Activated T-helper 9 cell treated with anti-CD3 and anti-CD28 coated beads, Interleukin-2, amount 50 U/mL, for 16 hours (primary cell): Measurements from ENCODE around the gene APOBEC3C.
"Not testable (repeated sequence)": the region's sequence is repeated elsewhere in the genome, so short reads cannot be mapped to it uniquely, and the experiment has no call there.

Experiments
- DNase-seq: peaks from one replicate; pipeline ENCODE4 v3.0.0-alpha.2; 2020; ENCODE audit warnings: low read depth

Gene APOBEC3C

DNA sequence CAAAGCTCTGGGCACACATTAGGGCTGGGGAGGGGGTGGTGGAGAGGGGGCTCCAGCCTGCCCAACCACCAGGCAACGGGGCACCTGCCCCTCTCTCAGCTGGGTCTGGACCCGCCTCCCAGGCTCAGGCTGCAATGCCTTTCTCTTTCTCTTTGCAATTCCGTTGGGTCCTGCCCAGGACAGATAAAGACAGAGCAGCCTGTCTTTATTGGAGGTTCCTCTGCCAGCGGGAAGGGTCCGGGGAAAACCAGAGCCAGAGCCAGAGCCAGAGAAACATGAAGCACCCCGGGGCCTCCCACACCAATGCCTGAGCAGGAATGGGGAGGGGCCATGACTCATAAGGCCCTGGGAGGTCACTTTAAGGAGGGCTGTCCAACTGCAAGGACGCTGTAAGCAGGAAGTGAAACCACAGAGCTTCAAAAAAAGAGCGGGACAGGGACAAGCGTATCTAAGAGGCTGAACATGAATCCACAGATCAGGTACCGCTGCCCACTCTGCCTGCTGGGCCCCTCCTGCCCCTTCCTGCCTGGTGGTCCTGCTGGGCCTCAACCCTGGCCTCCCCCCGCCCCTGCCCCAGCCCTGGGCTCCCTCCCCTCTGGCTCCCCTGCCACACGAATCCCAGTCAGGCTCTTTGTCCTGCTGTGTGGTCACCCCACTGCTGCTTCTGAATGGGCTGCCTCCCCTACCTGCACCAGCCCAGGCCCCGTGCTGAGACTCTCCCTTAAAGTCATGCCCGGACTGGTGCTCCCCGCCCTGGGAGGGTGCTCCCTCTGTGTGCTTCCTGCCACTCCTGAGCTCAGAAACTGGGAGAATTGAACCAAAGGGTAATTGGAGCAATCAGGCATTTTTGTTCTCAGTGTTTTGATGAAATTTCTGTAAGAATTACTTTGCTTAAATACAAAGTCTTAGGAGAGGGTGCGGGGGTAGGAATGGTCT is 31.8 kb upstream of the APOBEC3C start, which contains the start of gene APOBEC3B:
Gene APOBEC3B, plus strand, starts transcription at position 356 of the 936 bp plus-strand sequence. Its CDS starts 107 bp downstream, at position 463.
- peak; percentile 56 for DNase-seq

- DNase-seq = no peak
These were observed 29.8 kb upstream of the APOBEC3C start for GRCh38 chr22:38984224-38984623.

GRCh38 chr22:38984784-38985757 is 29.0 kb upstream of the APOBEC3C start:
- DNase-seq = peak; percentile 80

GRCh38 chr22:38986629-38987028 is 27.4 kb upstream of the APOBEC3C start:
- DNase-seq = no peak

DNA sequence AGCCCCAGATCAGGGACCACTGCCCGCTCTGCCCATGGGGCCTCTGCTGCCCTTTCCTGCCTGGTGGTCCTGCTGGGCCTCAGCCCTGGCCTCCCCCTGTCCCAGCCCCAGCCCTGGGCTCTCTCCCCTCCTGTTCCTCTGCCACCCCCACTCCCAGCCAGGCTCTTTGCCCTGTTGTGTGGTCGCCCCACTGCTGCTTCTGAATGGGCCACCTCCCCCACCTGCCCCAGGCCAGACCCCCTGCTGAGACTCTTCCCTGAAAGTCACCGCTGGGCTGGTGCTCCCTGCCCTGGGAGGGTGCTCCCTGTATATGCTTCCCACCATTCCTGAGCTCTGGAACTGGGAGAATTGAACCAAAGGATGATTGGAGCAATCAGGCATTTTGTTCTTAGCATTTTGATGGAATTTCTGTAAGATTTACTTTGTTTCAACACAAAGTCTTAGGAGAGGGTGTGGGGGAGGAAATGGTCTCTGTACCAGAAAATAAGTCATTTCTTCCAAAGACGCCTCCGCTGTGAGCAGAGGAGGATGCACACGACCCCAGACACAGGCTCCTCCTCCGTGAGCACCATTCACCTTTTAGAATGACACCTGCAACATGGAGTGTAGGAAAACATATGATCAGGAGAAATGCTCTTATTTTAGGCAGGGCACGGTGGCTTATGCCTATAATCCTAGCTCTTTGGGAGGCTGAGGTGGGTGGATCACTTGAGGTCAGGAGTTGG is 26.7 kb upstream of the APOBEC3C start:
- DNase-seq = no peak

- DNase-seq = peak; percentile 16
These were observed 24.6 kb upstream of the APOBEC3C start for GRCh38 chr22:38989466-38989865.

- DNase-seq = not testable (repeated sequence)
These were observed 21.1 kb upstream of the APOBEC3C start for GRCh38 chr22:38992871-38993371.

DNA sequence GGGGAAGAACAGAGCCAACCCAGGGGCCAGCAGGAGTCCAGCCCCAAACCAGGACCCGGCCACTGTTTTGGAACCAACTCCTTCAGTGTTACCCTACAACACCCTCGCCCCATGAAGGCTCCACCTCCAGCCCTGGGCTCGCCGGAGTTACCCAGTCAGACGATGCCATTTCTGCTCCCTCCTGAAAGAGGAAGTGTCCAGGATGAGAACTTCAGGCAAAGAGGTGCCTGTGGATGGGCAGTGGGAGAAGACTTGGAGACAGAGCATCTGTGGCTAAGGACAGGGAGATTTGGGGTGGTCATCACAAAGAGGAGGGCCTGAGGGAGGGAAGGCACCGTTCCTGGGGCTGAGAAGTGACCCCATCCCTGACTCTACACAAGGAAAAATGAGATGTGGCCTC is 18.0 kb upstream of the APOBEC3C start:
- DNase-seq = no peak

GRCh38 chr22:38997518-38997917 is 16.5 kb upstream of the APOBEC3C start:
- DNase-seq = no peak

- peak; percentile 59 for DNase-seq
These were observed 10.9 kb upstream of the APOBEC3C start for GRCh38 chr22:39003165-39003638.

- DNase-seq = no peak
These were observed 6.9 kb upstream of the APOBEC3C start for GRCh38 chr22:39007177-39007576.

- DNase-seq = not testable (repeated sequence)
These were observed 5.7 kb upstream of the APOBEC3C start for GRCh38 chr22:39008271-39008850.

- no peak for DNase-seq
These were observed 3.1 kb upstream of the APOBEC3C start for GRCh38 chr22:39010946-39011345.

GRCh38 chr22:39012533-39013511 is 1.2 kb upstream of the APOBEC3C start:
- no peak for DNase-seq

DNA sequence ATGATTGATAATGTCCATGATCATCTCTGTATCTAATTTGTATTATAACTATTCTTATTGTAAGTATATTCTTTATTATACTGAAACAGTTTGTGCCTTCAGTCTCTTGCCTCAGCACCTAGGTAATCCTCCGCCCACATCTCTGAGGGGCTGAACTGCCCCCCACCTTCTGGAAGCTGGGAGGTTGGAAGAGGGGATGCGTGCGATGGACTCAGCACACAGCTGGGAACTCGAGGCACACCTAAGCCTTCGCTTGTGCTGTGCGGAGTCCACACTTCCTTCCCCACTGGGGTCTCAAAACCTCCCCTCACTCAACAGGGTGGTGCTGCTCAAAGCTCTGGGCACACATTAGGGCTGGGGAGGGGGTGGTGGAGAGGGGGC is 506 bp upstream of the APOBEC3C start:
- DNase-seq = not testable (repeated sequence)

DNA sequence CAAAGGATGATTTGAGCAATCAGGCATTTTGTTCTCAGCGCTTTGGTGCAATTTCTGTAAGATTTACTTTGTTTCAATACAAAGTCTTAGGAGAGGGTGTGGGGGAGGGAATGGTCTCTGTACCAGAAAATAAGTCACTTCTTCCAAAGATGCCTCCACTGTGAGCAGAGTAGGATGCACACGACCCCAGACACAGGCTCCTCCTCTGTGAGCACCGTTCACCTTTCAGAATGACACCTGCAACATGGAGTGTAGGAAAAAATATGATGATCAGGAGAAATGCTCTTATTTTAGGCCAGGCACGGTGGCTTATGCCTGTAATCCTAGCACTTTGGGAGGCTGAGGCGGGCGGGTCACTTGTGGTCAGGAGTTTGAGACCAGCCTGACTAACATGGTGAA is 665 bp downstream of the APOBEC3C start:
- not testable (repeated sequence) for DNase-seq

GRCh38 chr22:39016592-39016991 is 2.5 kb downstream of the APOBEC3C start:
- no peak for DNase-seq

DNA sequence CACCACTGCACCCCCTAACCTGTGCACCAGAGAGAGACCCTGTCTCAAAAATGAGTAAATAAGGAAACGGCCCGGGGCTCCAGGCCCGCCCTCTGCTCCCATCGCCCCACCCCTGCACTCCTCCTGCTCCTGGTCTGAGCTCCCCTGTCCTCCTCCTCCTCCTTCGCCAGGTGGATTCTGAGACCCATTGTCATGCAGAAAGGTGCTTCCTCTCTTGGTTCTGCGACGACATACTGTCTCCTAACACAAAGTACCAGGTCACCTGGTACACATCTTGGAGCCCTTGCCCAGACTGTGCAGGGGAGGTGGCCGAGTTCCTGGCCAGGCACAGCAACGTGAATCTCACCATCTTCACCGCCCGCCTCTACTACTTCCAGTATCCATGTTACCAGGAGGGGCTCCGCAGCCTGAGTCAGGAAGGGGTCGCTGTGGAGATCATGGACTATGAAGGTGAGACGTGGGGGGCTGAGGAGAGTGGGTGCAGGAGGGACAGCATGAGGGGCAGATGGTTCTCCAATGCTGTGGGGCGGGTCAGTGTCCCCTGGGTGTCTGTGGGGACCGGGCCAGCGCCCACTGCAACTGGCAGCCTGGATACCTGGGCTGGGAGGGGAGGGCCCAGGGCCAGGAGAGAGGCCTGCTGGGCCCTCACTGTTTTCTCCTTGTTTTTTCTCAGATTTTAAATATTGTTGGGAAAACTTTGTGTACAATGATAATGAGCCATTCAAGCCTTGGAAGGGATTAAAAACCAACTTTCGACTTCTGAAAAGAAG is 3.7 kb downstream of the APOBEC3C start:
- no peak for DNase-seq
